HEK293 (cell line): ENCODE data around the gene DIP2C.

ENCODE experiments used
- CTCF ChIA-PET: fragments of 350-600 bp; formaldehyde crosslinking; extraction: SDS; loops from one replicate; lab custom pipeline; 2021; ENCODE audit warnings: antibody characterized with exemption; lab: Yijun Ruan, JAX
- POLR2A ChIA-PET: fragments of 300-600 bp; formaldehyde crosslinking; extraction: SDS; loops from one replicate; lab custom pipeline; 2020; ENCODE audit warnings: antibody characterized with exemption, inconsistent platforms; lab: Yijun Ruan, JAX
- H3K27ac ChIP-seq: fragments of 200-500 bp; sonication (Bioruptor generic); 2 replicates; pipeline ENCODE4 v1.5.1; 2014; ENCODE audit warnings: low read depth, low read length, control low read depth, inconsistent platforms; ENCODE audit errors: extremely low read depth
- H3K36me3 ChIP-seq, 2 experiments: fragments of 200-500 bp in 1 of 2; sonication (Bioruptor generic) in 1 of 2; 1 replicate in 1 of 2; 2 replicates in 1 of 2; pipeline ENCODE4 v1.5.1; 2014 to 2017; ENCODE audit warnings: inconsistent platforms in 2 of 2, low read length in 2 of 2; ENCODE audit not compliant: control insufficient read depth in 2 of 2, insufficient read depth in 1 of 2
- H3K4me1 ChIP-seq: fragments of 200-500 bp; sonication (Bioruptor generic); 2 replicates; pipeline ENCODE4 v1.5.1; 2014; ENCODE audit warnings: mild to moderate bottlenecking, low read length, inconsistent platforms; ENCODE audit not compliant: control insufficient read depth, insufficient read depth
- H3K4me3 ChIP-seq: 2 replicates; pipeline ENCODE4 v1.5.1; 2011; ENCODE audit warnings: low read depth, mild to moderate bottlenecking, control low read depth, low read length, moderate library complexity
- H3K9me3 ChIP-seq: fragments of 200-500 bp; sonication (Bioruptor generic); 2 replicates; pipeline ENCODE4 v1.5.1; 2014; ENCODE audit warnings: low read depth, low read length, inconsistent platforms; ENCODE audit not compliant: control insufficient read depth, insufficient read depth
- AEBP2 ChIP-seq: fragments of 450-650 bp; formaldehyde crosslinking; IDR thresholded peaks from 2 replicates; pipeline ENCODE4 v1.5.1; 2016; ENCODE audit warnings: missing biosample characterization, missing genetic modification characterization, borderline replicate concordance
- ATF2 ChIP-seq: fragments of 450-650 bp; formaldehyde crosslinking; IDR thresholded peaks from 2 replicates; pipeline ENCODE4 v1.5.1; 2016; ENCODE audit warnings: missing biosample characterization, missing genetic modification characterization, low read depth
- BCL11A ChIP-seq: fragments of 450-650 bp; formaldehyde crosslinking; IDR thresholded peaks from 2 replicates; pipeline ENCODE4 v1.5.1; 2016; ENCODE audit warnings: low read depth, missing biosample characterization, missing genetic modification characterization
- EGR2 ChIP-seq: fragments of 450-650 bp; formaldehyde crosslinking; IDR thresholded peaks from 2 replicates; pipeline ENCODE4 v1.5.1; 2016; ENCODE audit warnings: low read depth, missing biosample characterization, missing genetic modification characterization
- IKZF3 ChIP-seq: fragments of 450-650 bp; IDR thresholded peaks from 2 replicates; pipeline ENCODE4 v1.5.0; 2018; ENCODE audit warnings: missing biosample characterization, mild to moderate bottlenecking, missing genetic modification characterization, moderate library complexity
- KLF9 ChIP-seq: fragments of 450-650 bp; formaldehyde crosslinking; IDR thresholded peaks from 2 replicates; pipeline ENCODE4 v1.5.1; 2016; ENCODE audit warnings: missing biosample characterization, missing genetic modification characterization, low read depth
- MYNN ChIP-seq: fragments of 450-650 bp; formaldehyde crosslinking; IDR thresholded peaks from 2 replicates; pipeline ENCODE4 v1.5.1; 2016; ENCODE audit warnings: missing biosample characterization, missing genetic modification characterization, borderline replicate concordance
- OSR2 ChIP-seq: fragments of 450-650 bp; formaldehyde crosslinking; IDR thresholded peaks from 2 replicates; pipeline ENCODE4 v1.5.1; 2016; ENCODE audit warnings: missing biosample characterization, missing genetic modification characterization
- PRDM6 ChIP-seq: fragments of 450-650 bp; formaldehyde crosslinking; IDR thresholded peaks from 2 replicates; pipeline ENCODE4 v1.5.1; 2017; ENCODE audit warnings: missing biosample characterization, missing genetic modification characterization
- ZFHX2 ChIP-seq: fragments of 450-650 bp; formaldehyde crosslinking; conservative IDR thresholded peaks from 2 replicates; pipeline ENCODE4 v1.5.1; 2016; ENCODE audit warnings: missing biosample characterization, missing genetic modification characterization
- ZNF157 ChIP-seq: fragments of 450-650 bp; formaldehyde crosslinking; IDR thresholded peaks from 2 replicates; pipeline ENCODE4 v1.5.1; 2016; ENCODE audit warnings: missing biosample characterization, missing genetic modification characterization
- ZNF169 ChIP-seq: fragments of 450-650 bp; formaldehyde crosslinking; IDR thresholded peaks from 2 replicates; pipeline ENCODE4 v1.5.1; 2016; ENCODE audit warnings: missing biosample characterization, missing genetic modification characterization
- ZNF19 ChIP-seq: fragments of 450-650 bp; formaldehyde crosslinking; IDR thresholded peaks from 2 replicates; pipeline ENCODE4; 2016; ENCODE audit warnings: missing biosample characterization, missing genetic modification characterization, low read depth
- ZNF513 ChIP-seq: fragments of 450-650 bp; IDR thresholded peaks from 2 replicates; pipeline ENCODE4 v1.5.1; 2018; ENCODE audit warnings: missing biosample characterization, missing genetic modification characterization
- ZNF571 ChIP-seq: fragments of 450-650 bp; formaldehyde crosslinking; IDR thresholded peaks from 2 replicates; pipeline ENCODE4 v1.5.0; 2017; ENCODE audit warnings: missing biosample characterization, missing genetic modification characterization
- ZNF776 ChIP-seq: fragments of 450-650 bp; formaldehyde crosslinking; IDR thresholded peaks from 2 replicates; pipeline ENCODE4 v1.5.0; 2017; ENCODE audit warnings: missing biosample characterization, missing genetic modification characterization, borderline replicate concordance

Gene DIP2C

GRCh38 chr10:391305-391704 lies 298.2 kb downstream of the DIP2C start:
- ChIA-PET POLR2A (interaction anchor here (0.5 kb wide), 1 partner anchor 324 kb away, joined by 3 read pairs; no protein-coding TSS in a partner anchor), CTCF (interaction anchor here (0.5 kb wide), 1 partner anchor 51 kb away, joined by 3 read pairs; no protein-coding TSS in a partner anchor)
- H3K9me3 ChIP-seq, result no peaks in the 10 kb centered on the region
- no peak overlapping the region for H3K4me3 ChIP-seq
- no peaks in the 10 kb centered on the region for H3K4me1 ChIP-seq
- no peak overlapping the region for H3K27ac ChIP-seq
- peaks cover 0 to 28% of the 10 kb centered on the region in 2 experiments; a peak in 1 of 3 replicates for H3K36me3 ChIP-seq
- TF ChIP-seq ZFHX2 (tag by site-specific recombination) (peak; percentile 40; the same call in 1 of the 2 replicates), EGR2 (0 out of 2 replicates have a peak, but pooled peaks have one; percentile 37), PRDM6 (tag by site-specific recombination) (no peak)

GRCh38 chr10:390449-391100 lies 298.9 kb downstream of the DIP2C start:
- Histone ChIP-seq H3K4me3 (no peak overlapping the region), H3K4me1 (no peaks in the 10 kb centered on the region), H3K36me3 (peaks cover 0 to 33% of the 10 kb centered on the region in 2 experiments; a peak in 1 of 3 replicates)
- TF ChIP-seq ZNF776 (no peak), KLF9 (tag by site-specific recombination) (no peak), ZNF513 (tag by site-specific recombination) (no peak), ZNF157 (tag by site-specific recombination) (no peak), ZNF169 (tag by site-specific recombination) (no peak), ZNF571 (no peak)
- TF ChIP-seq, all 188 proteins: peak for 0
- ChIA-PET POLR2A (interaction anchor here (0.5 kb wide), 1 partner anchor 323 kb away, joined by 3 read pairs; no protein-coding TSS in a partner anchor), CTCF (interaction anchor here (0.5 kb wide), 1 partner anchor 52 kb away, joined by 3 read pairs; no protein-coding TSS in a partner anchor)
- Histone ChIP-seq H3K9me3 (no peaks in the 10 kb centered on the region), H3K27ac (no peak overlapping the region)

GRCh38 chr10:389836-390448 lies 299.5 kb downstream of the DIP2C start:
- H3K4me1 ChIP-seq, result no peaks in the 10 kb centered on the region
- H3K36me3 ChIP-seq, result peaks cover 0 to 35% of the 10 kb centered on the region in 2 experiments; a peak in 1 of 3 replicates
- H3K9me3 ChIP-seq, result no peaks in the 10 kb centered on the region
- no peak overlapping the region for H3K27ac ChIP-seq
- CTCF ChIA-PET, result no interaction called here
- H3K4me3 ChIP-seq, result no peak overlapping the region
- POLR2A ChIA-PET, result no interaction called here
- no peak for TF ChIP-seq AEBP2 (tag by site-specific recombination)
- no peak for TF ChIP-seq ZNF19 (tag by site-specific recombination)
- no peak for TF ChIP-seq OSR2
- no peak for TF ChIP-seq IKZF3 (tag by site-specific recombination)
- no peak for TF ChIP-seq BCL11A (tag by site-specific recombination)
- TF ChIP-seq ATF2 (tag by site-specific recombination), result no peak
- TF ChIP-seq PRDM6 (tag by site-specific recombination), result no peak
- no peak for TF ChIP-seq MYNN
